SK-N-SH treated with all-trans-retinoic acid at 6 μM for 48 hours (cell line): ENCODE data around the gene SMIM24.
A peak's percentile ranks its signal among the peaks of the same experiment; 100 is the strongest.

Experiments used
- ATAC-seq: fragments of 200-7000 bp; cut with Tn5 transposase; 3 replicates; pipeline ENCODE4 v1.9.1; 2020; ENCODE audit warnings: mild to moderate bottlenecking, moderate library complexity
- ARNTL ChIP-seq: fragments of 450-650 bp; formaldehyde crosslinking; IDR thresholded peaks from 2 replicates; pipeline ENCODE4 v1.5.0; 2020; ENCODE audit warnings: low read depth, mild to moderate bottlenecking, moderate library complexity, borderline replicate concordance
- BACH2 ChIP-seq: fragments of 250-450 bp; sonication (Bioruptor Pico); IDR thresholded peaks from 2 replicates; pipeline ENCODE4 v1.9.0; 2021; ENCODE audit warnings: mild to moderate bottlenecking, borderline replicate concordance
- CSDC2 ChIP-seq: fragments of 250-450 bp; sonication (Bioruptor Pico); IDR thresholded peaks from 2 replicates; pipeline ENCODE4 v1.5.0; 2020; ENCODE audit warnings: mild to moderate bottlenecking, moderate library complexity
- CSRNP3 ChIP-seq: fragments of 250-450 bp; sonication (Bioruptor Pico); IDR thresholded peaks from 2 replicates; pipeline ENCODE4 v1.5.1; 2021; ENCODE audit warnings: mild to moderate bottlenecking, moderate library complexity
- ESRRG ChIP-seq: fragments of 250-450 bp; sonication (Bioruptor Pico); IDR thresholded peaks from 2 replicates; pipeline ENCODE4 v1.6.1; 2021; ENCODE audit warnings: mild to moderate bottlenecking
- GLIS3 ChIP-seq: fragments of 250-450 bp; sonication (Bioruptor Pico); IDR thresholded peaks from 2 replicates; pipeline ENCODE4 v1.5.0; 2020; ENCODE audit warnings: mild to moderate bottlenecking, moderate library complexity
- ISL1 ChIP-seq: fragments of 250-450 bp; sonication (Bioruptor Pico); IDR thresholded peaks from 2 replicates; pipeline ENCODE4 v2.1.2; 2022; ENCODE audit warnings: mild to moderate bottlenecking, moderate library complexity
- PATZ1 ChIP-seq: fragments of 250-450 bp; sonication (Bioruptor Pico); IDR thresholded peaks from 2 replicates; pipeline ENCODE4 v1.8.0; 2020; ENCODE audit warnings: mild to moderate bottlenecking, moderate library complexity, borderline replicate concordance
- TCF4 ChIP-seq: fragments of 250-450 bp; sonication (Bioruptor Pico); IDR thresholded peaks from 2 replicates; pipeline ENCODE4 v1.8.0; 2021; ENCODE audit warnings: mild to moderate bottlenecking, moderate library complexity, borderline replicate concordance
- TOX ChIP-seq: fragments of 250-450 bp; sonication (Bioruptor Pico); IDR thresholded peaks from 2 replicates; pipeline ENCODE4 v1.8.0; 2021; ENCODE audit warnings: mild to moderate bottlenecking, moderate library complexity, borderline replicate concordance
- ZFP3 ChIP-seq: fragments of 250-450 bp; sonication (Bioruptor Pico); IDR thresholded peaks from 2 replicates; pipeline ENCODE4 v1.5.0; 2020; ENCODE audit warnings: mild to moderate bottlenecking, moderate library complexity
- ZFP30 ChIP-seq: fragments of 450-650 bp; formaldehyde crosslinking; IDR thresholded peaks from 2 replicates; pipeline ENCODE4 v1.5.0; 2022; ENCODE audit warnings: mild to moderate bottlenecking, moderate library complexity
- ZNF565 ChIP-seq: fragments of 450-650 bp; formaldehyde crosslinking; conservative IDR thresholded peaks from 2 replicates; pipeline ENCODE4 v1.5.0; 2020; ENCODE audit warnings: low read depth, mild to moderate bottlenecking, moderate library complexity
- ZNF70 ChIP-seq: fragments of 450-650 bp; formaldehyde crosslinking; IDR thresholded peaks from 2 replicates; pipeline ENCODE4 v1.5.0; 2020; ENCODE audit warnings: mild to moderate bottlenecking, moderate library complexity
- ZNF8 ChIP-seq: fragments of 450-650 bp; formaldehyde crosslinking; IDR thresholded peaks from 2 replicates; pipeline ENCODE4 v1.5.0; 2020; ENCODE audit warnings: mild to moderate bottlenecking, moderate library complexity
- TF ChIP-seq, protein P1 (sequence below): fragments of 250-450 bp; sonication (Bioruptor Pico); IDR thresholded peaks from 2 replicates; pipeline ENCODE4 v1.5.0; 2020; ENCODE audit warnings: mild to moderate bottlenecking, moderate library complexity
- TF ChIP-seq, protein P2 (sequence below): fragments of 250-450 bp; sonication (Bioruptor Pico); IDR thresholded peaks from 2 replicates; pipeline ENCODE4 v1.5.1; 2020; ENCODE audit warnings: low read depth, mild to moderate bottlenecking, moderate library complexity

Gene SMIM24

GRCh38 chr19:3440082-3440481 is 40.2 kb downstream of the SMIM24 start:
- TF ChIP-seq, protein P1, sequence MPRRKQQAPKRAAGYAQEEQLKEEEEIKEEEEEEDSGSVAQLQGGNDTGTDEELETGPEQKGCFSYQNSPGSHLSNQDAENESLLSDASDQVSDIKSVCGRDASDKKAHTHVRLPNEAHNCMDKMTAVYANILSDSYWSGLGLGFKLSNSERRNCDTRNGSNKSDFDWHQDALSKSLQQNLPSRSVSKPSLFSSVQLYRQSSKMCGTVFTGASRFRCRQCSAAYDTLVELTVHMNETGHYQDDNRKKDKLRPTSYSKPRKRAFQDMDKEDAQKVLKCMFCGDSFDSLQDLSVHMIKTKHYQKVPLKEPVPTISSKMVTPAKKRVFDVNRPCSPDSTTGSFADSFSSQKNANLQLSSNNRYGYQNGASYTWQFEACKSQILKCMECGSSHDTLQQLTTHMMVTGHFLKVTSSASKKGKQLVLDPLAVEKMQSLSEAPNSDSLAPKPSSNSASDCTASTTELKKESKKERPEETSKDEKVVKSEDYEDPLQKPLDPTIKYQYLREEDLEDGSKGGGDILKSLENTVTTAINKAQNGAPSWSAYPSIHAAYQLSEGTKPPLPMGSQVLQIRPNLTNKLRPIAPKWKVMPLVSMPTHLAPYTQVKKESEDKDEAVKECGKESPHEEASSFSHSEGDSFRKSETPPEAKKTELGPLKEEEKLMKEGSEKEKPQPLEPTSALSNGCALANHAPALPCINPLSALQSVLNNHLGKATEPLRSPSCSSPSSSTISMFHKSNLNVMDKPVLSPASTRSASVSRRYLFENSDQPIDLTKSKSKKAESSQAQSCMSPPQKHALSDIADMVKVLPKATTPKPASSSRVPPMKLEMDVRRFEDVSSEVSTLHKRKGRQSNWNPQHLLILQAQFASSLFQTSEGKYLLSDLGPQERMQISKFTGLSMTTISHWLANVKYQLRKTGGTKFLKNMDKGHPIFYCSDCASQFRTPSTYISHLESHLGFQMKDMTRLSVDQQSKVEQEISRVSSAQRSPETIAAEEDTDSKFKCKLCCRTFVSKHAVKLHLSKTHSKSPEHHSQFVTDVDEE (CRISPR knock-in tag) = no peak
- TF ChIP-seq ARNTL (CRISPR knock-in tag) = no peak
- no peak for TF ChIP-seq TCF4 (CRISPR knock-in tag)
- TF ChIP-seq ISL1 (CRISPR knock-in tag) = no peak
- TF ChIP-seq GLIS3 = no peak
- TF ChIP-seq ZFP30 = no peak
- no peak for TF ChIP-seq PATZ1 (CRISPR knock-in tag)
- no peak for TF ChIP-seq ZNF70 (CRISPR knock-in tag)
- TF ChIP-seq ZNF8 (CRISPR knock-in tag) = no peak
- no peak for TF ChIP-seq TOX (CRISPR knock-in tag)
- no peak for TF ChIP-seq BACH2 (CRISPR knock-in tag)
- TF ChIP-seq, protein P2, sequence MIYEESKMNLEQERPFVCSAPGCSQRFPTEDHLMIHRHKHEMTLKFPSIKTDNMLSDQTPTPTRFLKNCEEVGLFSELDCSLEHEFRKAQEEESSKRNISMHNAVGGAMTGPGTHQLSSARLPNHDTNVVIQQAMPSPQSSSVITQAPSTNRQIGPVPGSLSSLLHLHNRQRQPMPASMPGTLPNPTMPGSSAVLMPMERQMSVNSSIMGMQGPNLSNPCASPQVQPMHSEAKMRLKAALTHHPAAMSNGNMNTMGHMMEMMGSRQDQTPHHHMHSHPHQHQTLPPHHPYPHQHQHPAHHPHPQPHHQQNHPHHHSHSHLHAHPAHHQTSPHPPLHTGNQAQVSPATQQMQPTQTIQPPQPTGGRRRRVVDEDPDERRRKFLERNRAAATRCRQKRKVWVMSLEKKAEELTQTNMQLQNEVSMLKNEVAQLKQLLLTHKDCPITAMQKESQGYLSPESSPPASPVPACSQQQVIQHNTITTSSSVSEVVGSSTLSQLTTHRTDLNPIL (CRISPR knock-in tag) = no peak
- TF ChIP-seq CSDC2 (CRISPR knock-in tag) = no peak
- no peak for TF ChIP-seq CSRNP3 (CRISPR knock-in tag)
- TF ChIP-seq ESRRG (CRISPR knock-in tag) = no peak
- ATAC-seq = no peak; the same call in 2 of the 3 replicates

- ATAC-seq = peak; percentile 99
- TF ChIP-seq PATZ1 (CRISPR knock-in tag) (peak; percentile 13; the same call in 1 of the 2 replicates), ZNF565 (CRISPR knock-in tag) (0 out of 2 replicates have a peak, but pooled peaks have one; percentile 58), ZFP3 (CRISPR knock-in tag) (0 out of 2 replicates have a peak, but pooled peaks have one; percentile 17), ZFP30 (no peak), ISL1 (CRISPR knock-in tag) (no peak)
- TF ChIP-seq, protein P2 (CRISPR knock-in tag) = no peak
These were observed 45.4 kb downstream of the SMIM24 start for GRCh38 chr19:3434630-3435553.
